HepG2 (cell line): ENCODE data around the gene MROH2A. TPM values are rescaled to one million over a fixed set of nuclear protein-coding genes. Genes with fewer than 3 reads are reported as not detected.

Experiments used
- DBP ChIP-seq: sonication (generic); formaldehyde crosslinking; IDR thresholded peaks from 2 replicates; pipeline ENCODE4 v1.4.0; 2020; ENCODE audit warnings: missing genetic modification reagents; ENCODE audit errors: not compliant biosample characterization
- ESRRA ChIP-seq: sonication (generic); formaldehyde crosslinking; IDR thresholded peaks from 2 replicates; pipeline ENCODE4 v1.5.1; 2020; ENCODE audit warnings: mild to moderate bottlenecking, low read depth, missing genetic modification reagents
- HOXA7 ChIP-seq: sonication (generic); formaldehyde crosslinking; IDR thresholded peaks from 2 replicates; pipeline ENCODE4 v1.8.1; 2022; ENCODE audit warnings: mild to moderate bottlenecking, missing genetic modification reagents, moderate library complexity
- KLF13 ChIP-seq: sonication (generic); formaldehyde crosslinking; IDR thresholded peaks from 2 replicates; pipeline ENCODE4 v1.4.0; 2020; ENCODE audit warnings: mild to moderate bottlenecking, missing genetic modification reagents
- NONO ChIP-seq, 2 experiments: fragments of 450-650 bp in 1 of 2; sonication (generic) in 1 of 2; formaldehyde crosslinking in 1 of 2; IDR thresholded peaks in 1 of 2; conservative IDR thresholded peaks in 1 of 2; 2 replicates each; pipeline versions ENCODE4 v1.6.1 to v1.8.0; 2017 to 2022; ENCODE audit warnings: mild to moderate bottlenecking in 1 of 2, missing genetic modification reagents in 1 of 2, moderate library complexity in 1 of 2
- PCBP2 ChIP-seq: fragments of 200-400 bp; formaldehyde crosslinking; optimal IDR thresholded peaks from 2 replicates; pipeline ENCODE3; 2018; ENCODE audit warnings: low read length, low read depth; ENCODE audit not compliant: poor library complexity, severe bottlenecking
- RBM39 ChIP-seq: fragments of 200-400 bp; formaldehyde crosslinking; IDR thresholded peaks from one replicate; pipeline ENCODE4 v1.6.1; 2018; ENCODE audit warnings: antibody characterized with exemption, mild to moderate bottlenecking, low read depth, low read length; ENCODE audit not compliant: poor library complexity, severe bottlenecking
- SALL2 ChIP-seq: sonication (generic); formaldehyde crosslinking; IDR thresholded peaks from 2 replicates; pipeline ENCODE4 v1.8.1; 2023; ENCODE audit warnings: mild to moderate bottlenecking, missing genetic modification reagents, inconsistent platforms
- SP140L ChIP-seq: sonication (generic); formaldehyde crosslinking; IDR thresholded peaks from 2 replicates; pipeline ENCODE4 v1.4.0; 2020; ENCODE audit warnings: missing genetic modification reagents, borderline replicate concordance
- SRSF1 ChIP-seq: fragments of 200-400 bp; formaldehyde crosslinking; optimal IDR thresholded peaks from 2 replicates; pipeline ENCODE3; 2017; ENCODE audit warnings: mild to moderate bottlenecking, low read depth, low read length, moderate library complexity
- ZNF331 ChIP-seq: sonication (generic); formaldehyde crosslinking; IDR thresholded peaks from 2 replicates; pipeline ENCODE4 v1.4.0; 2020; ENCODE audit warnings: missing genetic modification reagents
- ZNF354B ChIP-seq: sonication (generic); formaldehyde crosslinking; IDR thresholded peaks from 2 replicates; pipeline ENCODE4 v1.8.0; 2022; ENCODE audit warnings: mild to moderate bottlenecking, missing genetic modification reagents
- ZNF382 ChIP-seq: sonication (generic); formaldehyde crosslinking; IDR thresholded peaks from 2 replicates; pipeline ENCODE4 v1.5.0; 2020; ENCODE audit warnings: missing genetic modification reagents, mild to moderate bottlenecking, borderline replicate concordance
- ZNF44 ChIP-seq: sonication (generic); formaldehyde crosslinking; IDR thresholded peaks from 2 replicates; pipeline ENCODE4 v1.5.1; 2020; ENCODE audit warnings: mild to moderate bottlenecking, missing genetic modification reagents
- ZNF616 ChIP-seq: sonication (generic); formaldehyde crosslinking; IDR thresholded peaks from 2 replicates; pipeline ENCODE4 v1.5.0; 2020; ENCODE audit warnings: low read depth, mild to moderate bottlenecking, missing genetic modification reagents
- ZNF660 ChIP-seq: sonication (generic); formaldehyde crosslinking; IDR thresholded peaks from 2 replicates; pipeline ENCODE4 v1.5.1; 2020; ENCODE audit warnings: mild to moderate bottlenecking, low read depth, missing genetic modification reagents, borderline replicate concordance
- ZNF768 ChIP-seq: sonication (generic); formaldehyde crosslinking; IDR thresholded peaks from 2 replicates; pipeline ENCODE4 v1.4.0; 2020; ENCODE audit warnings: missing genetic modification reagents
- polyA plus RNA-seq, 8 experiments: library from polyadenylated mRNA; depleted of rRNA in 3 of 8; stranded (reverse) in 7 of 8; unstranded in 1 of 8; fragments of >200 nt; fragmentation: Illumina TruSeq in 4 of 8; extraction: Trizol in 4 of 8; gene quantifications; 2 replicates each; pipeline versions ENCODE4 v1.2.1 to v1.2.3, GENCODE V29; 2011 to 2016; ENCODE audit warnings: low read depth in 4 of 8, missing spikeins in 1 of 8, mixed read lengths in 1 of 8; ENCODE audit not compliant: insufficient read depth in 1 of 8
- total RNA-seq, 5 experiments: library from RNA; depleted of rRNA; stranded (reverse); fragments of >200 nt; fragmentation: Illumina TruSeq; extraction: Trizol; gene quantifications; 2 replicates each; pipeline ENCODE4 v1.2.3, GENCODE V29; 2016; ENCODE audit warnings: low read depth in 1 of 5
- TF ChIP-seq, protein P1 (sequence below): conservative IDR thresholded peaks from 2 replicates; pipeline ENCODE4 v1.6.1; 2018; ENCODE audit warnings: missing genetic modification reagents
- TF ChIP-seq, protein P2 (sequence below): sonication (generic); formaldehyde crosslinking; IDR thresholded peaks from 2 replicates; pipeline ENCODE4 v1.5.1; 2020; ENCODE audit warnings: missing genetic modification reagents, mild to moderate bottlenecking, borderline replicate concordance
- TF ChIP-seq, protein P3 (sequence below): sonication (generic); formaldehyde crosslinking; IDR thresholded peaks from 2 replicates; pipeline ENCODE4 v1.4.0; 2020; ENCODE audit warnings: missing genetic modification reagents
- TF ChIP-seq, protein P4 (sequence below): IDR thresholded peaks from 2 replicates; pipeline ENCODE4 v1.6.1; 2016; ENCODE audit warnings: low read depth, control low read depth

MROH2A gene
- total and polyA plus RNA-seq, 2 of the 13 experiments (the other 11 are each of a cell fraction or from before 2014, with no cell fraction given) = 0.03 to 0.04 TPM

- TF ChIP-seq, protein P1, sequence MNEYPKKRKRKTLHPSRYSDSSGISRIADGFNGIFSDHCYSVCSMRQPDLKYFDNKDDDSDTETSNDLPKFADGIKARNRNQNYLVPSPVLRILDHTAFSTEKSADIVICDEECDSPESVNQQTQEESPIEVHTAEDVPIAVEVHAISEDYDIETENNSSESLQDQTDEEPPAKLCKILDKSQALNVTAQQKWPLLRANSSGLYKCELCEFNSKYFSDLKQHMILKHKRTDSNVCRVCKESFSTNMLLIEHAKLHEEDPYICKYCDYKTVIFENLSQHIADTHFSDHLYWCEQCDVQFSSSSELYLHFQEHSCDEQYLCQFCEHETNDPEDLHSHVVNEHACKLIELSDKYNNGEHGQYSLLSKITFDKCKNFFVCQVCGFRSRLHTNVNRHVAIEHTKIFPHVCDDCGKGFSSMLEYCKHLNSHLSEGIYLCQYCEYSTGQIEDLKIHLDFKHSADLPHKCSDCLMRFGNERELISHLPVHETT (CRISPR knock-in tag) = 0 out of 2 replicates have a peak, but pooled peaks have one; percentile 40
- TF ChIP-seq SRSF1 (peak; percentile 92), ZNF44 (no peak), NONO (IDR thresholded peaks at IDR 0.05) (no peak), NONO (CRISPR knock-in tag; conservative IDR thresholded peaks at IDR 0.05) (peak; percentile 91), KLF13 (no peak), ZNF331 (CRISPR knock-in tag) (peak; percentile 73; the same call in 1 of the 2 replicates), ZNF616 (CRISPR knock-in tag) (0 out of 2 replicates have a peak, but pooled peaks have one; percentile 15), SALL2 (CRISPR knock-in tag) (peak; percentile 48; the same call in 1 of the 2 replicates), RBM39 (peak; percentile 70), ZNF768 (CRISPR knock-in tag) (peak; percentile 84), ZNF354B (CRISPR knock-in tag) (peak; percentile 99), ZNF660 (CRISPR knock-in tag) (no peak), PCBP2 (no peak), HOXA7 (peak; percentile 97), ZNF382 (CRISPR knock-in tag) (no peak), DBP (no peak), ESRRA (no peak), SP140L (0 out of 2 replicates have a peak, but pooled peaks have one; percentile 85)
- TF ChIP-seq, protein P2, sequence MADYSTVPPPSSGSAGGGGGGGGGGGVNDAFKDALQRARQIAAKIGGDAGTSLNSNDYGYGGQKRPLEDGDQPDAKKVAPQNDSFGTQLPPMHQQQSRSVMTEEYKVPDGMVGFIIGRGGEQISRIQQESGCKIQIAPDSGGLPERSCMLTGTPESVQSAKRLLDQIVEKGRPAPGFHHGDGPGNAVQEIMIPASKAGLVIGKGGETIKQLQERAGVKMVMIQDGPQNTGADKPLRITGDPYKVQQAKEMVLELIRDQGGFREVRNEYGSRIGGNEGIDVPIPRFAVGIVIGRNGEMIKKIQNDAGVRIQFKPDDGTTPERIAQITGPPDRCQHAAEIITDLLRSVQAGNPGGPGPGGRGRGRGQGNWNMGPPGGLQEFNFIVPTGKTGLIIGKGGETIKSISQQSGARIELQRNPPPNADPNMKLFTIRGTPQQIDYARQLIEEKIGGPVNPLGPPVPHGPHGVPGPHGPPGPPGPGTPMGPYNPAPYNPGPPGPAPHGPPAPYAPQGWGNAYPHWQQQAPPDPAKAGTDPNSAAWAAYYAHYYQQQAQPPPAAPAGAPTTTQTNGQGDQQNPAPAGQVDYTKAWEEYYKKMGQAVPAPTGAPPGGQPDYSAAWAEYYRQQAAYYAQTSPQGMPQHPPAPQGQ = no peak
- TF ChIP-seq, protein P3, sequence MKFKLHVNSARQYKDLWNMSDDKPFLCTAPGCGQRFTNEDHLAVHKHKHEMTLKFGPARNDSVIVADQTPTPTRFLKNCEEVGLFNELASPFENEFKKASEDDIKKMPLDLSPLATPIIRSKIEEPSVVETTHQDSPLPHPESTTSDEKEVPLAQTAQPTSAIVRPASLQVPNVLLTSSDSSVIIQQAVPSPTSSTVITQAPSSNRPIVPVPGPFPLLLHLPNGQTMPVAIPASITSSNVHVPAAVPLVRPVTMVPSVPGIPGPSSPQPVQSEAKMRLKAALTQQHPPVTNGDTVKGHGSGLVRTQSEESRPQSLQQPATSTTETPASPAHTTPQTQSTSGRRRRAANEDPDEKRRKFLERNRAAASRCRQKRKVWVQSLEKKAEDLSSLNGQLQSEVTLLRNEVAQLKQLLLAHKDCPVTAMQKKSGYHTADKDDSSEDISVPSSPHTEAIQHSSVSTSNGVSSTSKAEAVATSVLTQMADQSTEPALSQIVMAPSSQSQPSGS (CRISPR knock-in tag) = peak; percentile 52
- TF ChIP-seq, protein P4, sequence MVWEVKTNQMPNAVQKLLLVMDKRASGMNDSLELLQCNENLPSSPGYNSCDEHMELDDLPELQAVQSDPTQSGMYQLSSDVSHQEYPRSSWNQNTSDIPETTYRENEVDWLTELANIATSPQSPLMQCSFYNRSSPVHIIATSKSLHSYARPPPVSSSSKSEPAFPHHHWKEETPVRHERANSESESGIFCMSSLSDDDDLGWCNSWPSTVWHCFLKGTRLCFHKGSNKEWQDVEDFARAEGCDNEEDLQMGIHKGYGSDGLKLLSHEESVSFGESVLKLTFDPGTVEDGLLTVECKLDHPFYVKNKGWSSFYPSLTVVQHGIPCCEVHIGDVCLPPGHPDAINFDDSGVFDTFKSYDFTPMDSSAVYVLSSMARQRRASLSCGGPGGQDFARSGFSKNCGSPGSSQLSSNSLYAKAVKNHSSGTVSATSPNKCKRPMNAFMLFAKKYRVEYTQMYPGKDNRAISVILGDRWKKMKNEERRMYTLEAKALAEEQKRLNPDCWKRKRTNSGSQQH (CRISPR knock-in tag) = peak; percentile 59; the same call in 1 of the 2 replicates
Measured at GRCh38 chr2:233854241-233854981, 76.3 kb downstream of the MROH2A start, which contains the start of gene HJURP (continued).
